Iris pigment epithelial cell (primary cell): ENCODE measurements around the gene HMX2.
A peak's percentile ranks its signal among the peaks of the same experiment; 100 is the strongest.

Experiments used
- DNase-seq: peaks from one replicate; pipeline ENCODE4 v3.0.0-alpha.2; 2011; ENCODE audit warnings: low read depth

Gene HMX2

GRCh38 chr10:123139521-123140163 is 8.3 kb upstream of the HMX2 start:
- DNase-seq, result peak; percentile 33

GRCh38 chr10:123140164-123140982 is 7.6 kb upstream of the HMX2 start:
- DNase-seq, result no peak

GRCh38 chr10:123140983-123141390 is 6.9 kb upstream of the HMX2 start:
- no peak for DNase-seq

GRCh38 chr10:123141791-123142700 is 5.9 kb upstream of the HMX2 start:
- DNase-seq, result no peak

GRCh38 chr10:123142701-123143161 is 5.2 kb upstream of the HMX2 start:
- DNase-seq, result no peak

GRCh38 chr10:123143162-123143824 is 4.6 kb upstream of the HMX2 start:
- DNase-seq, result no peak

- no peak for DNase-seq
These were observed 4.1 kb upstream of the HMX2 start for GRCh38 chr10:123143825-123144168.

GRCh38 chr10:123144697-123145541 is 3.0 kb upstream of the HMX2 start:
- DNase-seq, result no peak

GRCh38 chr10:123145542-123146012 is 2.4 kb upstream of the HMX2 start:
- DNase-seq, result no peak

GRCh38 chr10:123146013-123146893 is 1.7 kb upstream of the HMX2 start:
- no peak for DNase-seq

GRCh38 chr10:123146894-123147634 is 872 bp upstream of the HMX2 start:
- DNase-seq, result no peak

GRCh38 chr10:123148414-123149161 is 652 bp downstream of the HMX2 start:
- no peak for DNase-seq

- DNase-seq, result no peak
These were observed 1.2 kb downstream of the HMX2 start for GRCh38 chr10:123149162-123149567.

- peak; percentile 53 for DNase-seq
These were observed 1.8 kb downstream of the HMX2 start for GRCh38 chr10:123149568-123150270.

GRCh38 chr10:123150271-123150985 is 2.5 kb downstream of the HMX2 start:
- DNase-seq, result no peak

GRCh38 chr10:123150986-123151736 is 3.2 kb downstream of the HMX2 start:
- DNase-seq, result no peak
